GM12892 (cell line): ENCODE results near the gene ZNF319.

Experiments
- DNase-seq: peaks from one replicate; pipeline ENCODE4 v3.0.0; 2011; ENCODE audit not compliant: insufficient read length
- FAIRE-seq: peaks from 2 replicates; lab custom pipeline; 2011; peaks lifted over from hg19 to GRCh38; lab: Jason Lieb, UNC
- POLR2A ChIP-seq: IDR thresholded peaks from 2 replicates; pipeline ENCODE4 v1.6.1; 2011; ENCODE audit warnings: low read depth, low read length, control low read depth
- POLR2AphosphoS5 ChIP-seq: IDR thresholded peaks from 2 replicates; pipeline ENCODE4 v1.6.1; 2011; ENCODE audit warnings: low read depth, low read length, control low read depth
- TAF1 ChIP-seq: IDR thresholded peaks from 2 replicates; pipeline ENCODE4 v1.6.1; 2011; ENCODE audit warnings: low read depth, mild to moderate bottlenecking, control low read depth, low read length, borderline replicate concordance

ZNF319 gene

DNA sequence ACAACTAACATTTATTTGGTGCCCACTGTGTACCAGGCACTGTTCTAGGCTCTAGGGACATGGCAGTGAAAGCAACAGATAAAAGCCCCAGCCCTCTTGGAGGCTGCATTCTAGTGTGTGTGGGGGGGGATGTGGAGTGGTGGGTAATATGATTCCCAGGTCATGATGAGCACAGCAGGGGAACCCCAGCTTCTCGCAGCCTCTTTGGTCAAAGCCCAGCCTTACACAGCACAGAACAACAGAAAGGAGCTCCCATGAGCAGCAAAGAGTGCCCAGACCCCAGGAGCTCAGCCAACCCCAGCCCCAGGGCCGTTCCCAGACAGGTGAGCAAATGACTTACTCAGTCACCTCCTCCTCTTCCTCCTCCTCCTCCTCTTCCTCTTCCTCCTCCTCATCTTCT lies 51.5 kb downstream of the ZNF319 start:
- DNase-seq (no peak), FAIRE-seq (no peak)
- no peak for TF ChIP-seq POLR2AphosphoS5
- TF ChIP-seq POLR2A = no peak
- no peak for TF ChIP-seq TAF1

DNA sequence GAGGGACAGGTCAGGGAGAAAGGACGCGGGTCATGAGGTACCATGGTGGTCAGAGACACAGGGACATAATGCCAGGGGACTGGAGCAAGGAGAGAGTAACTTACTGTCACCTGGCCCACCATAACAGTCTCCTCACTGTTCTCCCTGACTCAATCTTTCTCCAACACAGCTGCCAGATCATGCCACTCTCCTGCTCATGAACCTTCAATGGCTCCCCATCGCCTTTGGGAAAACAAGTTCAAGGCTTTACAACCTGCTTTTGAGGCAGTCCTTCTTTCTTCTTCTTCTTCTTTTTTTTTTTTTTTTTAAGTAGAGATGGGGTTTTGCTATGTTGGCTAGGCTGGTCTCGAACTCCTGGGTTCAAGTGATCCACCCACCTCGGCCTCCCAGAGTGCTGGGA lies 52.4 kb downstream of the ZNF319 start:
- no peak for TF ChIP-seq POLR2AphosphoS5
- no peak for TF ChIP-seq TAF1
- TF ChIP-seq POLR2A = no peak
- FAIRE-seq (no peak), DNase-seq (no peak)

DNA sequence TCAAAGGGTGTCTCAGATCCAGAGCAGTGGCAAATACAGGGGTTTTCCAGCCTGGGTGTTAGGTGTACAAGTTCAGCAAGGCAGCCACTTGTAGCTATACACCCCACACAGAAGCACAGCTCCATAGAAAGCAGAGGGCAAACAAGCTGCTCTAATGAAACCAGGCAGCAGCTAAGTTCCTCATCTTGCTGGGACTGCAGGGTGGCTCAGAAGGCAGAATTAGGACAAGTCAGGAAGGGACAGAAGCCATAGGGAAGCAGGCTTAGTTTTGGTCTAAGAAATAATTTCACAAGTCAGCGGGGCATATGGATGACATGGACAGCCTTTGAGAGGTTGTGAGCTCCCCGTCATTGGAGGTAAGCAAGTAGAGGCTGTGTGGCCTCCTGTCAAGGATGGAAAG lies 53.2 kb downstream of the ZNF319 start:
- TF ChIP-seq TAF1 (no peak), POLR2AphosphoS5 (no peak), POLR2A (no peak)
- no peak for DNase-seq
- FAIRE-seq = no peak

DNA sequence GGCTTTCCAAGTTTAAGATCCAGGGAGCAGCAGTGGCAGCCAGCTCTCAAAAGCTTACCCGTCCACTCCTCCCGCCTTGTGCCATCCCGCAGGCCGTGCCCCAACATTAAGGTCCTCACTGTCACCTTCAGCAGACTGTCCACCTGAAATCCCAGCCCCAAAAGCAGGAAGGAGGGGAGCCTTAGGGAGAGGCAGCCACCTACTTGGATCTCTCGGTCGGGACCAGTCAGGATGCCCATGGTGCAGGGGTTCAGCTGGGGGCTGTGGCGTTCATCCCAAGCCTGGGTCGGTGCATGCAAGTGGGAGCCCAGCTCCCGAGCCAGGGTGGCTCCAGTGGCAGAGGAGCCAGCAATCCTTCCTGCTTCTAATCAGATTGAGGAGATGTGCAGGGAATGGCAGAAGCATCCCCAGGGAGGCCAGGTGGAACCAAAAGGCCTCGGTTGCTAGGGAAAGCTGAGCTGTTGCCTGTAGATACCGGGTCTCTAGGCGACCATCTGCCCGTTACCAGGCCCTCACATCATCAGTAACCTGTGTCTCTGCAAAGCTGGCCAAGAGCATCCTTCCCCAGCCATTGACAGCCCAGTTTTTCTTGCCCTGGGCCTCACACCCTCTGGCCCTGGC lies 54.2 kb downstream of the ZNF319 start:
- TF ChIP-seq POLR2A (no peak), TAF1 (no peak), POLR2AphosphoS5 (no peak)
- DNase-seq (no peak), FAIRE-seq (no peak)

DNA sequence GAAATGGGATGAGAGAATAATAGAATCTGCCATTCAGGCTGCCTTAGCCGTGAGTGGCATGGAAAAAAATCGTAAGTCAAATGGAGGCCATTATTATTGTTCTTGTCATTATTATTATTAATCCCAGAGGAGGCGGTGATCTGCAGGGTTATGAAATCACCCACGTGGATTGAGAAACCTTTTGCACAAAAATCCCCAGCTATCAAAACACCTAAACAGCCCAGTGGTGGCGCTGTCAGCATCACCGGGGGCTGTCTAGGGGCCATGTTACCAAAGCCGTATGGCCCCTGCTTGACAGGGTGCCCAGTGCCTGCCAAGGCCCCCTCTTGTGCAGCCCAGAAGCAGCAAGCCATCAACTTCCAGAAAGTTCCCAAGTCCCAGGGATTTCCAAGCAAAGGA lies 54.7 kb downstream of the ZNF319 start:
- TF ChIP-seq POLR2AphosphoS5 (no peak), POLR2A (no peak), TAF1 (no peak)
- no peak for FAIRE-seq
- no peak for DNase-seq

DNA sequence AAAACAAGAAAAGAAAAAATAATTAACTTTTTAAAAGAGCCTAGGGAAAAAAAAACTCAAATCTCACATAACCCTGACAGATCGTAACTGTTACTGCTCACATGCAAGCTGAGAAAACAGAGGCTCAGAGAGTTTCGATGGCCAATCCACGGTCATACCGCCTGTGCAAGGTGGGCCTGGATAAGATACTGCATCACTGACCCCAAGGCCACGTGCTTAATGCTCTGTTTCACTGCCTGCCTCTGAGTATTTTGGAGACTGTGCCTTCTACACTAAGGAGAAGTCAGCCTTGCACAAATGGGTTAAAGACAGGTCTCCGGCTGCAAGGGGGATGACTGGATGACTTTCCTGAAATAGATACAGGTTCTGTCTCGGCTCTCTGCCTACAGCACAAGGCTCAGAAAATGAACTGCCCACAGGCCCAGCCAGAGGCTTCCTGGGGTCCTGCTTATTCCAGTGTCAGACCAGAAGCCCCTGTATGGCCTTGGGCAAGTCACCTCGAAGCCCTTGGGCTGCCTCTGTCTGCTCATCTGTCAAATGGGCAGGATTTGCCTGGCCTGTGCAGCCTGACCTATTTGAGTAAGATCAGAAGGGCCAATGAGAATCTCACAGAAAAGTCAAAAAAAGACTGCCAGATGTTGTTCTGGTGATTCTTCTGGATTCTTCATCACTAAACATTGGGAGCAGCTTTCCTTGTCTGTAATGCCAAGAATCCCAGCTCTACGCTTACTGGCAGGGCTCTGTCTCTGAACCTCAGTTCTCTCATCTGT lies 55.3 kb downstream of the ZNF319 start:
- FAIRE-seq (no peak), DNase-seq (no peak)
- no peak for TF ChIP-seq POLR2A
- no peak for TF ChIP-seq POLR2AphosphoS5
- TF ChIP-seq TAF1 = no peak
